ENCODE measurements around the gene ACAA2. TPM values are rescaled to one million over a fixed set of nuclear protein-coding genes. Genes with fewer than 3 reads are reported as not detected.
A peak's percentile ranks its signal among the peaks of the same experiment; 100 is the strongest.

Gene ACAA2
- total RNA-seq, 4 donors from 2014 or later, result 47.9 to 63.4 (median 50.0) TPM

- TF ChIP-seq EP300 (IDR thresholded peaks at IDR 0.05), result no peak
- TF ChIP-seq POLR2A (IDR thresholded peaks at IDR 0.05), result no peak
- TF ChIP-seq CTCF (IDR thresholded peaks at IDR 0.05), result no peak
- Histone ChIP-seq H3K27ac (no peak overlapping the region), H3K4me3 (no peak overlapping the region), H3K27me3 (peaks cover 0 to 6% of the 10 kb centered on the region in 2 donors), H3K4me1 (peaks cover 0 to 19% (median 2%) of the 10 kb centered on the region in 4 donors), H3K36me3 (no peaks in the 10 kb centered on the region), H3K9me3 (no peaks in the 10 kb centered on the region)
- WGBS, 2 donors, result 44 to 53% methylated on average over 11 to 14 of the region's 14 CpGs
- peak in 1 of 2 donors; percentile 4 for DNase-seq (ENCODE audit: low spot score in 2 of 2)
These were observed 36.2 kb upstream of the ACAA2 start for GRCh38 chr18:49849331-49850217.

GRCh38 chr18:49848115-49848514, 34.8 kb upstream of the ACAA2 start:
- no peak for TF ChIP-seq EP300 (IDR thresholded peaks at IDR 0.05)
- no peak for TF ChIP-seq CTCF (IDR thresholded peaks at IDR 0.05)
- TF ChIP-seq POLR2A (IDR thresholded peaks at IDR 0.05), result no peak
- H3K27me3 ChIP-seq, result peaks cover 0 to 6% of the 10 kb centered on the region in 2 donors

GRCh38 chr18:49847524-49847923, 34.2 kb upstream of the ACAA2 start:
- WGBS, 2 donors, result 91 to 96% methylated on average over 8 of the region's 8 CpGs
- Histone ChIP-seq H3K27ac (no peak overlapping the region), H3K4me3 (no peak overlapping the region), H3K36me3 (no peaks in the 10 kb centered on the region), H3K4me1 (peaks cover 0 to 19% (median 2%) of the 10 kb centered on the region in 4 donors), H3K27me3 (peaks cover 0 to 6% of the 10 kb centered on the region in 2 donors), H3K9me3 (no peaks in the 10 kb centered on the region)
- DNase-seq (ENCODE audit: low spot score in 2 of 2), result no peak
- TF ChIP-seq EP300 (IDR thresholded peaks at IDR 0.05) (no peak), POLR2A (IDR thresholded peaks at IDR 0.05) (no peak)

More at GRCh38 chr18:49848115-49848514, 34.8 kb upstream of the ACAA2 start:
- 76 to 88% methylated on average over 4 of the region's 4 CpGs for WGBS, 2 donors
- H3K36me3 ChIP-seq, result no peaks in the 10 kb centered on the region
- no peak overlapping the region for H3K27ac ChIP-seq
- H3K4me1 ChIP-seq, result peaks cover 0 to 19% (median 2%) of the 10 kb centered on the region in 4 donors
- no peak overlapping the region for H3K4me3 ChIP-seq
- no peaks in the 10 kb centered on the region for H3K9me3 ChIP-seq
- DNase-seq (ENCODE audit: low spot score in 2 of 2), result peak in 1 of 2 donors; percentile 3

GRCh38 chr18:49846718-49847470, 33.6 kb upstream of the ACAA2 start:
- WGBS, 2 donors, result 65 to 70% methylated on average over 10 of the region's 10 CpGs
- no peak for DNase-seq (ENCODE audit: low spot score in 2 of 2)
- Histone ChIP-seq H3K4me1 (peaks cover 0 to 19% (median 2%) of the 10 kb centered on the region in 4 donors), H3K9me3 (no peaks in the 10 kb centered on the region), H3K4me3 (no peak overlapping the region), H3K27ac (no peak overlapping the region), H3K27me3 (peaks cover 0 to 6% of the 10 kb centered on the region in 2 donors), H3K36me3 (no peaks in the 10 kb centered on the region)
- no peak for TF ChIP-seq CTCF (IDR thresholded peaks at IDR 0.05)
- TF ChIP-seq EP300 (IDR thresholded peaks at IDR 0.05), result no peak
- TF ChIP-seq POLR2A (IDR thresholded peaks at IDR 0.05), result no peak

GRCh38 chr18:49846361-49846662, 33.0 kb upstream of the ACAA2 start:
- Histone ChIP-seq H3K4me1 (peaks cover 0 to 19% (median 2%) of the 10 kb centered on the region in 4 donors), H3K4me3 (no peak overlapping the region), H3K27ac (no peak overlapping the region), H3K27me3 (peaks cover 0 to 6% of the 10 kb centered on the region in 2 donors), H3K9me3 (no peaks in the 10 kb centered on the region), H3K36me3 (no peaks in the 10 kb centered on the region)
- WGBS, 2 donors, result 38 to 60% methylated on average over 5 of the region's 5 CpGs
- TF ChIP-seq EP300 (IDR thresholded peaks at IDR 0.05), result no peak
- DNase-seq (ENCODE audit: low spot score in 2 of 2), result peak in 1 of 2 donors; percentile 5
